IPS DF 6.9 (cell line): ENCODE measurements around the gene RPL39L.

Experiments used
- DNase-seq: peaks from one replicate; pipeline ENCODE4 v3.0.0-alpha.2; 2013; ENCODE audit warnings: low read depth, low spot score
- H3K27ac ChIP-seq: one replicate; pipeline ENCODE4 v1.5.1; 2013; ENCODE audit warnings: low read length, control low read depth
- H3K27me3 ChIP-seq: 2 replicates; pipeline ENCODE4 v1.6.1; 2013; ENCODE audit warnings: mild to moderate bottlenecking, low read length; ENCODE audit not compliant: control insufficient read depth, insufficient read depth
- H3K36me3 ChIP-seq: 2 replicates; pipeline ENCODE4 v1.6.1; 2013; ENCODE audit warnings: low read length; ENCODE audit not compliant: control insufficient read depth, insufficient read depth
- H3K4me1 ChIP-seq: 2 replicates; pipeline ENCODE4 v1.6.1; 2013; ENCODE audit warnings: low read length; ENCODE audit not compliant: control insufficient read depth, insufficient read depth
- H3K4me3 ChIP-seq: 2 replicates; pipeline ENCODE4 v1.5.1; 2013; ENCODE audit warnings: mild to moderate bottlenecking, low read length
- H3K9me3 ChIP-seq: 2 replicates; pipeline ENCODE4 v1.6.1; 2013; ENCODE audit warnings: low read length, inconsistent platforms; ENCODE audit not compliant: control insufficient read depth, insufficient read depth
- WGBS: extraction: QIAGEN DNeasy Blood & Tissue Kit; methylation state at CpG from one replicate; pipeline ENCODE4 v1.1.7; 2013; ENCODE audit warnings: mixed read lengths, missing lambda C conversion rate; ENCODE audit not compliant: insufficient read length, insufficient coverage; 5-methylcytosine and 5-hydroxymethylcytosine counted together

Gene RPL39L

GRCh38 chr3:187080799-187081450 lies 58.4 kb downstream of the RPL39L start:
- no peak overlapping the region for H3K27ac ChIP-seq
- WGBS, result no CpG with 5 or more reads among the region's 13 CpGs
- DNase-seq, result no peak

GRCh38 chr3:187079090-187080022 lies 59.9 kb downstream of the RPL39L start:
- H3K27me3 ChIP-seq, result no peaks in the 10 kb centered on the region
- H3K27ac ChIP-seq, result no peak overlapping the region
- H3K9me3 ChIP-seq, result no peaks in the 10 kb centered on the region
- peaks cover 3% of the 10 kb centered on the region; the same call in 1 of the 2 replicates for H3K36me3 ChIP-seq
- H3K4me3 ChIP-seq, result no peak overlapping the region
- no CpG with 5 or more reads among the region's 8 CpGs for WGBS
- DNase-seq, result no peak
- H3K4me1 ChIP-seq, result peaks cover 3% of the 10 kb centered on the region; the same call in 1 of the 2 replicates

More at GRCh38 chr3:187080799-187081450, 58.4 kb downstream of the RPL39L start:
- Histone ChIP-seq H3K4me1 (peaks cover 4% of the 10 kb centered on the region; the same call in 1 of the 2 replicates), H3K27me3 (no peaks in the 10 kb centered on the region), H3K4me3 (no peak overlapping the region), H3K9me3 (no peaks in the 10 kb centered on the region), H3K36me3 (no peaks in the 10 kb centered on the region)

- H3K4me1 ChIP-seq, result peaks cover 3% of the 10 kb centered on the region; the same call in 1 of the 2 replicates
- H3K9me3 ChIP-seq, result no peaks in the 10 kb centered on the region
- H3K27me3 ChIP-seq, result no peaks in the 10 kb centered on the region
- no peak overlapping the region for H3K4me3 ChIP-seq
- DNase-seq, result no peak
- peaks cover 3% of the 10 kb centered on the region; the same call in 1 of the 2 replicates for H3K36me3 ChIP-seq
- no peak overlapping the region for H3K27ac ChIP-seq
- WGBS, result no CpG with 5 or more reads among the region's 5 CpGs
These were observed 61.8 kb downstream of the RPL39L start for GRCh38 chr3:187077537-187077936.

- Histone ChIP-seq H3K36me3 (peaks cover 3% of the 10 kb centered on the region; the same call in 1 of the 2 replicates), H3K27me3 (no peaks in the 10 kb centered on the region), H3K27ac (no peak overlapping the region), H3K4me3 (no peak overlapping the region), H3K4me1 (peaks cover 3% of the 10 kb centered on the region; the same call in 1 of the 2 replicates), H3K9me3 (no peaks in the 10 kb centered on the region)
- no CpG with 5 or more reads among the region's 3 CpGs for WGBS
- DNase-seq, result no peak
These were observed 62.2 kb downstream of the RPL39L start for GRCh38 chr3:187077085-187077484.

- peaks cover 3% of the 10 kb centered on the region; the same call in 1 of the 2 replicates for H3K4me1 ChIP-seq
- H3K4me3 ChIP-seq, result no peak overlapping the region
- H3K9me3 ChIP-seq, result no peaks in the 10 kb centered on the region
- H3K36me3 ChIP-seq, result peaks cover 3% of the 10 kb centered on the region; the same call in 1 of the 2 replicates
- DNase-seq, result no peak
- no peaks in the 10 kb centered on the region for H3K27me3 ChIP-seq
- WGBS, result no CpG with 5 or more reads among the region's 6 CpGs
- no peak overlapping the region for H3K27ac ChIP-seq
These were observed 63.0 kb downstream of the RPL39L start for GRCh38 chr3:187076297-187076696.

- peaks cover 3% of the 10 kb centered on the region; the same call in 1 of the 2 replicates for H3K36me3 ChIP-seq
- peaks cover 3% of the 10 kb centered on the region; the same call in 1 of the 2 replicates for H3K4me1 ChIP-seq
- H3K4me3 ChIP-seq, result no peak overlapping the region
- H3K9me3 ChIP-seq, result no peaks in the 10 kb centered on the region
- no peak overlapping the region for H3K27ac ChIP-seq
- H3K27me3 ChIP-seq, result no peaks in the 10 kb centered on the region
- no peak for DNase-seq
These were observed 64.5 kb downstream of the RPL39L start for GRCh38 chr3:187074846-187075245.

- no peaks in the 10 kb centered on the region for H3K27me3 ChIP-seq
- no CpG with 5 or more reads among the region's 5 CpGs for WGBS
- no peaks in the 10 kb centered on the region for H3K9me3 ChIP-seq
- H3K27ac ChIP-seq, result no peak overlapping the region
- no peak overlapping the region for H3K4me3 ChIP-seq
- no peaks in the 10 kb centered on the region for H3K4me1 ChIP-seq
- DNase-seq, result no peak
- peaks cover 3% of the 10 kb centered on the region; the same call in 1 of the 2 replicates for H3K36me3 ChIP-seq
These were observed 65.7 kb downstream of the RPL39L start for GRCh38 chr3:187073581-187074098.

GRCh38 chr3:187072511-187072910 lies 66.8 kb downstream of the RPL39L start:
- no peaks in the 10 kb centered on the region for H3K4me1 ChIP-seq
- no peaks in the 10 kb centered on the region for H3K9me3 ChIP-seq
- DNase-seq, result no peak
- WGBS, result no CpG with 5 or more reads among the region's 5 CpGs
- H3K4me3 ChIP-seq, result no peak overlapping the region
- no peaks in the 10 kb centered on the region for H3K27me3 ChIP-seq
- H3K27ac ChIP-seq, result no peak overlapping the region
- H3K36me3 ChIP-seq, result peaks cover 3% of the 10 kb centered on the region; the same call in 1 of the 2 replicates

- H3K4me3 ChIP-seq, result no peak overlapping the region
- H3K36me3 ChIP-seq, result peaks cover 3% of the 10 kb centered on the region; the same call in 1 of the 2 replicates
- no peak for DNase-seq
- no peaks in the 10 kb centered on the region for H3K4me1 ChIP-seq
- no peaks in the 10 kb centered on the region for H3K27me3 ChIP-seq
- no peak overlapping the region for H3K27ac ChIP-seq
- WGBS, result no CpG with 5 or more reads among the region's 3 CpGs
- H3K9me3 ChIP-seq, result no peaks in the 10 kb centered on the region
These were observed 67.2 kb downstream of the RPL39L start for GRCh38 chr3:187072102-187072501.
